Right lobe of liver (tissue), 4 donors: ENCODE results near the gene CARS1.

Source experiments
- CTCF ChIP-seq, 4 donors: fragments of 200-600 bp in 3 of 4; fragments of 450-650 bp in 1 of 4; IDR thresholded peaks; one replicate each; pipeline versions ENCODE4 v1.5.1 to v1.8.0; 2016 to 2022; ENCODE audit warnings: antibody characterized with exemption in 4 of 4, mild to moderate bottlenecking in 2 of 4
- POLR2A ChIP-seq: fragments of 450-650 bp; IDR thresholded peaks from one replicate; pipeline ENCODE4 v1.6.1; 2017; ENCODE audit warnings: antibody characterized with exemption, mild to moderate bottlenecking
- donor health status: DM: no; HTN: no; CAD: no.
- donor health status: DM: no; HTN: no; CAD: no.
- donor health status: DM: no; HTN: yes; CAD: no.

GRCh38 chr11:2954263-2954662 lies 103.0 kb downstream of the CARS1 start:
- TF ChIP-seq CTCF (IDR thresholded peaks at IDR 0.05) (no peak), POLR2A (no peak)
